SH-SY5Y (cell line): ENCODE data around the gene PDPR.
"Not testable (repeated sequence)": the region's sequence is repeated elsewhere in the genome, so short reads cannot be mapped to it uniquely, and the experiment has no call there.

ENCODE experiments used
- GATA2 ChIP-seq: IDR thresholded peaks from 2 replicates; pipeline ENCODE4 v1.6.1; 2011; ENCODE audit warnings: mild to moderate bottlenecking, low read depth, low read length
- GATA3 ChIP-seq: IDR thresholded peaks from 2 replicates; pipeline ENCODE4 v1.6.1; 2011; ENCODE audit warnings: low read depth, mild to moderate bottlenecking, low read length, moderate library complexity

GRCh38 chr16:70173212-70173837 lies 59.2 kb downstream of the PDPR start, which contains the start of gene CLEC18C:
- not testable (repeated sequence) for TF ChIP-seq GATA2, GATA3
